ENCODE data around the gene HCFC1.

DNA sequence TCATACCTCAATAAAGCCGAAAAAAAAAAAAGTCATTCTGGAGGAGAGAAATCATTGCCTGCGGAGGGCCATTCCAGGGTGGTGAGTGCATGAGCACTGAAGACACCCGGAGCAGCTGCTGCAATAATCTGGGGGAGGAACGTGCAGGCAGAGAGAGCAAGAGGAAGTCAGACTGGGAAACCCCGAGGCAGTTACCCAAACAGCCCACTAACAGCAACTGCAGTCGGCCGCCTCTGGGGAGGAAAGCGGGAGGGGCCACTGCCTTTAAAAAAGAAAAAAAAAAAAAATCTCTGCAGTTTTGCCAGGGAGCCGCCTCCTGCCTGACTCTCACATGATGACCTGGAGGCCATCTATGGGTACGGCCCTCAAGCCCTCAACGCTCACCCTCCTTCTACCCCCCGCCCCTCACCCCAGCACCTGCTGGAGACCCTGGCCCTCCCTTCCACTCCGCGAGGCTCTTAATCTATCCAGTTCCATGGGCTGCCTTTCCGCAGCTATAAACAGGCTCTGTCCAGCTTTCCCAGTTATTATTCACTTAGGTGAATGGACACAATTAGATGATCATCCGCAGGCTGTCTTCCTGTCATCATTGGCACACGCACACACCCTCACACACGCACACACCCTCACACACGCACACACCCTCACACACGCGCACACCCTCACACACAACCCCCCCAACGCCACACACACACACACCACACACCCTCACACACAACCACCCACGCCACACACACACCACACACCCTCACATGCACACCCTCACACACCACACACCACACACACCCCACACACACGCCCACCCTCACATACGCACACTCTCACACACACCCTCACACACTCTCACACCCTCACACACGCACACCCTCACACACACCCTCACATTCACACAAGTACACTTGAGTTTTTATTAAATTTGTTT, 70.5 kb downstream of the HCFC1 start:
- TF ChIP-seq, protein P1, sequence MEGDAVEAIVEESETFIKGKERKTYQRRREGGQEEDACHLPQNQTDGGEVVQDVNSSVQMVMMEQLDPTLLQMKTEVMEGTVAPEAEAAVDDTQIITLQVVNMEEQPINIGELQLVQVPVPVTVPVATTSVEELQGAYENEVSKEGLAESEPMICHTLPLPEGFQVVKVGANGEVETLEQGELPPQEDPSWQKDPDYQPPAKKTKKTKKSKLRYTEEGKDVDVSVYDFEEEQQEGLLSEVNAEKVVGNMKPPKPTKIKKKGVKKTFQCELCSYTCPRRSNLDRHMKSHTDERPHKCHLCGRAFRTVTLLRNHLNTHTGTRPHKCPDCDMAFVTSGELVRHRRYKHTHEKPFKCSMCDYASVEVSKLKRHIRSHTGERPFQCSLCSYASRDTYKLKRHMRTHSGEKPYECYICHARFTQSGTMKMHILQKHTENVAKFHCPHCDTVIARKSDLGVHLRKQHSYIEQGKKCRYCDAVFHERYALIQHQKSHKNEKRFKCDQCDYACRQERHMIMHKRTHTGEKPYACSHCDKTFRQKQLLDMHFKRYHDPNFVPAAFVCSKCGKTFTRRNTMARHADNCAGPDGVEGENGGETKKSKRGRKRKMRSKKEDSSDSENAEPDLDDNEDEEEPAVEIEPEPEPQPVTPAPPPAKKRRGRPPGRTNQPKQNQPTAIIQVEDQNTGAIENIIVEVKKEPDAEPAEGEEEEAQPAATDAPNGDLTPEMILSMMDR (IDR thresholded peaks at IDR 0.05; ENCODE audit: low read depth, low read length, poor library complexity, severe bottlenecking), result no peak
- TF ChIP-seq EZH2phosphoT487 (IDR thresholded peaks at IDR 0.05; ENCODE audit: borderline replicate concordance, low read length), result no peak
